GM21367 (cell line): ENCODE results near the gene UCP2.
"Not testable (repeated sequence)": the region's sequence is repeated elsewhere in the genome, so short reads cannot be mapped to it uniquely, and the experiment has no call there.

Experiments
- ATAC-seq: cut with Tn5 transposase; IDR thresholded peaks from one replicate; pipeline ENCODE4 v1.9.1; 2021; ENCODE audit not compliant: unreplicated experiment

Gene UCP2

DNA sequence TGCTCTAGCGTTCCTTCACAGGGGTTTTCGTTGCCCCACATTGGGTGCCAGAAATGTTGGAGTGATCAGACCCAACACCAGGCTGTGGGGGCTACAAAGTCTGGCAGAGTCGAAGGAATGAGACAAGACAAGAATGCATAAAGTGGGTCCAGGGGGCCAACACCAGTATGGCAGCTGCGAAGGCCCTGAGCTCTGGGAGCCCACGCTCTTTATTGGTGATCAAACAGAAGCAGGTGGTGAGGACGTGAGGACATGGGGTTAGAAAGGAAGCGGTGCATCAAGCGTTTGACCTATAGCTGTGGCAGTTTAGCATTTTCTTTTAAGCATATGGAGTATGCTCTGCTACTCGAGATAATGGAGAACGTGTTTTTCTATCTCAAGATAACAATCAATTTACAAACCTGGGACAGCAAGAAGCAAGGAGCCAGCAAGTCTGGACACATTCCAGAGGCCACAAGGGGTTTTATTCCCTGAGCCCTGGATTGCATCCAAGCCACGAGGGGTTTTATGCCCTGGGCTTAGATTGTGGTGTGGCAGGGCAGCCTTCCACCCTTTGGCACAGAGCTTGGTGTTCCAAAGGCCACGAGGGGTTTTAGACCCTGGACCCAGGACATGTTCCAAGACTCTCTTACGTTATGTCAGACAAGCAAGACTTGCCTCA is 35.7 kb downstream of the UCP2 start:
- no peak for ATAC-seq

DNA sequence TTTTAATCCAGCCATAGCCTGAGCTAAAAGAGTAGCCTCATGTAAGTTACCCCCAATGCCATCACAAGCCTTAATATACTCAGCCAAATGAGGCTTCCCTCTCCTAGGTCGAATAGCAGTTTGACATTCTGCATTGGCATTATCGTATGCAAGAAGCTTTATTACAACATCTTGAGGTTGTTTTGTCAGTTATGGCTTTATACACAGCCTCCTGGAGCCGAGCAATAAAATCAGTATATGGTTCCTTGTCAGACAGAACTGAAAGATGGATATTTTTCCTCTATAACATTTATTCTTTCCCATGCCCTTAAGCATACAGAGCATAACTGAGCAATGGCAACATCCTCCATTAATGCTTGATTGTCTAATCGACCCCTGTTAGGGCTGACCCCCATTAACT is 37.2 kb downstream of the UCP2 start:
- no peak for ATAC-seq

DNA sequence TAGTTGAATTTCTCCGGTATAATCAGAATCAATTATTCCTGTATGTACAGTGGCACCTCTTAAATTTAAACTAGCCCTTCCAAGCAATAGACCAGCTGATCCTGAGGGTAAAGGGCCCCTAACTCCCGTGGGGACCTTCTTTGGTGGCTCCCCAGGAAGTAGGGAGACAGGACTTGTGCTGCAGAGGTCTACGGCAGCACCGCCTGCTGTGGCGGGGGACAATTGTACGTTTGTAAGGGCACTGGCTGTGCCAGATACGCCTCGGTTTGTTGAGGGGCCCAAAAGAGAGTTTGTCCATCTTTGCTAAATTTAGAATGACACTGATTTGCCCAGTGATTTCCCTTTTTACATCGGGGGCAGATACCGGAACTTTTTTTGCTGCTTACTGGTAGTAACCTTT is 37.7 kb downstream of the UCP2 start:
- no peak for ATAC-seq

DNA sequence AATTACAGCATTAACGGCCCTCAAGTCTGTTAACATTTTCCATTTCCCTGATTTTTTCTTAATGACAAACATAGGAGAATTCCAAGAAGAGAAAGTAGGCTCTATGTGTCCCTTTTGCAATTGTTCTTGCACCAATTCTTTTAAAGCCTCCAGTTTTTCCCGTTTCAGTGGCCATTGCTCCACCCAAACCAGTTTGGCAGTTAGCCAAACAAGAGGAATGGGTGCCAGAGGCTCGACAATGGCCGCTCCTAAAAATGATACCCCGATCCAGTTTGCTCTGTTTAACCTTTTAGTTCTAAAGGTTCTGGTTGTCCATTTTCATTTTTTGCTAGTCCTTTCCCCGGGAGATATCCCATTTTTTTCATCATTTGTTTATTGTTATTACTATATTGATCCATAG is 38.6 kb downstream of the UCP2 start:
- ATAC-seq, result no peak

DNA sequence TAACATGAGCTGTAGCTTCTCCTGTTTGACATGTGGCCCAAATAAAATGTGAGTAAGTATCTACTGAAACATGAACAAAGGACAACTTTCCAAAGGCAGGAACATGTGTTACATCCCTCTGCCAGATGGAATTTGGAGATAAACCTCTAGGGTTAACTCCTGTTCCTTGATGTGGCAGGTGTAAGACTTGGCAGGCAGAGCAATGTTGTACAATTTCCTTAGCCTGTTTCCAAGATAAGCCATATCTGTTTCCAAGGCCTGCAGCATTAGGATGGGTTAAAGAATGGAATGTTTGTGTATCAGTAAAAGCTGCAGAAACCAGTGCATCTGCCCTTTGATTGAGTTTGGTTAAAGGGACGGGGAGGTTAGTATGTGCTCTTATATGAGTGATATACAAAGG is 40.6 kb downstream of the UCP2 start:
- ATAC-seq, result no peak

DNA sequence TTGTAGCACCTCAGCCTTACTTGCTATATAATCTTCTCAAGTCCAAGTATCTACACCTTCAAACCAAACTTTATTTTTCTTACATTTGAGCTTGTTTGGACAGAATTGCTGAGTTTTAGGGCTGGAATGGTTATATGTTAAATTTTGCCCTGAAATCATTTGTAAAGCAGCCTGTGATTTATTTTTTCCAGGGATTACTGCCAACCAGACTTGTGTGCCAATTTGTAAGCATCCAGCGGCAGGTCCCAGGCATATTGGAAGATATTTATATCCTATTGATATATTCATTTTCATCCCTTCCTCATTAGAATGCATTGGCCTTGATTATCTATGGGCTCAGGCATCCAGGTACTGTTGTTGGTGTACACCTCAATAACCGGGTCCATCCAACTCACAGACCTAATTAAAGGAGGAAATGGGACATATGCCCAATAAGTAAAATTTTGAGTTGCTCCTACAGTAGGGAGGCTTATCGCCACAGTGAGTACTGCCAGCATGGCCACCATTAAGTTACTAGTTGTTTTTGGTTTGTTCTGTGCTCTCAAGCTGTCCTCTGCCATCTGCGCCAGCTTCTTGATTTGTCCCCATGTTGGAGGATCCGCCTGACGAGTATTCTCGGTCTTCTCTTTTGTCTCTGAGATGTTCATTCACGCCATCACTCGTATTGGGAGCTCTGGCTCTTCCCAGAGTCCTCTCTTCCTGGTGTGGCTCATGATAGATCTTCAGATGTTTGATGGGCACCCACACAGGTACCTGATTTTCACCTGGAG is 41.7 kb downstream of the UCP2 start:
- ATAC-seq, result no peak

DNA sequence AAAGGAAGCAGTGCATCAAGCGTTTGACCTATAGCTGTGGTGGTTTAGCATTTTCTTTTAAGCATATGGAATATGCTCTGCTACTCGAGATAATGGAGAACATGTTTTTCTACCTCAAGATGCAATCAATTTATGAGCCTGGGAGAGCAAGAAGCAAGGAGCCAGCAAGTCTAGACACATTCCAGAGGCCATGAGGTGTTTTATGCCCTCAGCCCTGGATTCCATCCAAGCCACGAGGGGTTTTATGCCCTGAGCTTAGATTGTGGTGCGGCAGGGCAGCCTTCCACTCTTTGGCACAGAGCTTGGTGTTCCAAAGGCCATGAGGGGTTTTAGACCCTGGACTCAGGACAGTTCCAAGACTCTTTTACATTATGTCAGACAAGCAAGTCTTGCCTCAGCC is 43.5 kb downstream of the UCP2 start:
- no peak for ATAC-seq

DNA sequence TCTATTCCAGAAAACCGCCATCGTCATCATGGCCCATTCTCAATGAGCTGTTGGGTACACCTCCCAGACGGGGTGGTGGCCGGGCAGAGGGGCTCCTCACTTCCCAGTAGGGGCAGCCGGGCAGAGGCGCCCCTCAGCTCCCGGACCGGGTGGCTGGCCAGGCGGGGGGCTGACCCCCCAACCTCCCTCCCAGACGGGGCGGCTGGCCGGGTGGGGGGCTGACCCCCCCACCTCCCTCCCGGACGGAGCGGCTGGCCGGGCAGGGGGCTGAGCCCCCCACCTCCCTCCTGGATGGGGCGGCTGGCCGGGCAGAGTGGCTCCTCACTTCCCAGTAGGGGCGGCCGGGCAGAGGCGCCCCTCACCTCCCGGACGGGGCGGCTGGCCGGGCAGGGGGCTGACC is 46.6 kb downstream of the UCP2 start:
- ATAC-seq, result not testable (repeated sequence)

DNA sequence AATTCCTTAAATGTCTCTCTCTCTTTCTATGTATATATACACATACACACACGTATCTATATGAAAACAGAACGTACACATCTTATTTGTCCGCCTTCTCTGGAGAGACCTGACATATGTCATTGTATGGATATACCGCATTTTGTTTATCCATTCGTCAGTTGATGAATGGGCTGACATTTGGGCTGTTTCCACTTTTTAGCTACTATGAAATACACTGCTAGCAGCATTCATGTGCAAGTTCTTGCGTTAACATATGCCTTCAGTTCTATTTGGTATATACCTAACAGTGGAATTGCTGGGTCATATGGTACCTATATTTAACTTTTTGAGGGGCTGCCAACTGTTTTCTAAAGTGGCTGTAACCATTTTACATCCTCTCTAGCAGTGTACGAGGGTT is 49.9 kb downstream of the UCP2 start:
- ATAC-seq, result no peak

DNA sequence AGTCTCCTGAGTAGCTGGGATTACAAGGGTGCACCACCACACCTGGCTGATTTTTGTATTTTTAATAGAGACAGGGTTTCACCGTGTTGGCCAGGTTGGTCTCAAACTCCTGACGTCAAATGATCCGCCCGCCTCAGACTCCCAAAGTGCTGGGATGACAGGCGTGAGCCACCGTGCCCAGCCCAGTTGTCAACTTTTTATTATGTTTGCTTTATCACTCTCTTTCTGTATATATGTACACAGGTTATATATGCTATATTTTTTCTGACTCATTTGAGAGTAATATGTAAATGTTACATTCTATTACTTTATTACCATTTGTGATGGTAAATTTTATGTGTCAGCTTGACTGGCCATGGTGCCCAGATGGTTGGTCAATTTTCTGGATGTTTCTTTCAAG is 50.7 kb downstream of the UCP2 start:
- no peak for ATAC-seq

DNA sequence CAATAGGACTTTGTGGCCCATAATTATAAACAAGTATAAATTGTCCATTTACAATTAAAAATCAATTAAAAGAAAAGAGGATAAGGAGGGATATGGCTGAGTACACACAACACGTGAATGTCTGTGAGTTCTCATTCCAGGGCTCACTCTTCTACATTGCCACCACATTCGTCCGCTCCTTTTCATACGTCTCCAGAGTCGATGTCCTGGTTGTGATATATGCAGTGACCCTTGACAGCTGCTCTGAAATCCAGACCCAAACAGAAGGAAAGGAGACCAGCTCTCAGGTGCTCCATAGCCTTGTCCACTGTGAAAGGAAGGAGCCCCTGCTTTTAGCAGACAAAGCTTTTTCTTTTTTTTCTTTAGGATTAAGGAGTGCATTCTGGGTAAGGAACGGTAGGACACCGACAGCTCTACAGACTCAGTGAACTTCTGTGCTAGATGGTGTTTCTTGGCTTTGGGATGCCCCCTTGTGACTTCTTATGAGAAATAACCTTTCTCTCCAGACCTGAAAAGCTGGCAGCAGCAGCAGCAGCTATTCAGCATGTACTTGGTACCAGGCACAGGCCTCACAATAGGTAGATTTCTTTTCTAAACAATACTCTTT is 51.5 kb downstream of the UCP2 start:
- ATAC-seq, result no peak

DNA sequence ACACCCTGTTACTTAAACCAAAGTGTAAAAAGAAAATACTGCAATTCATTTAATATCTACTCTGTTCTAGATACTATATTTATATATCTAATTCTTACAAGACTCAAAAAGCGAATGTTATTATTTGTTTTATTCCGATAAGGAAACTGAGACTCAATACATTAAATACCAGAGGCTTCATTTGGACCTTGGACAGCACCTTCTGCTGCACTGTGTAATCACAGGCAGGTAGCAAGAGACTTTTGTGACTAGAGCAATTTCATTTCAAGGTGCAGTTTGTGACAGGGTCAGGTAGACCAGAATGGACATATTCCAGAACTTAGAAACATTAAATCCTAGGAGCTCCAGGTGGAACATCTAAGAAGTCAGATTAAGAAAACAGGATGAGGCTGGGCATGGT is 53.3 kb downstream of the UCP2 start:
- ATAC-seq, result no peak
